Activated naive CD4-positive, alpha-beta T cell treated with anti-CD3 and anti-CD28 coated beads, Interleukin-2, amount 50 U/mL, for 72 hours (primary cell): ENCODE results near the gene GAPVD1. TPM values are rescaled to one million over a fixed set of nuclear protein-coding genes. Genes with fewer than 3 reads are reported as not detected.
A peak's percentile ranks its signal among the peaks of the same experiment; 100 is the strongest.
"Not testable (repeated sequence)": the region's sequence is repeated elsewhere in the genome, so short reads cannot be mapped to it uniquely, and the experiment has no call there.

ENCODE experiments used
- ATAC-seq, 2 donors: fragments of 150-1000 bp; cut with Tn5 transposase; 2 replicates each; pipeline ENCODE4 v1.10.0; 2021; ENCODE audit warnings: mild to moderate bottlenecking in 2 of 2, moderate library complexity in 2 of 2
- DNase-seq, 2 donors: peaks; one replicate each; pipeline ENCODE4 v3.0.0; 2021 to 2022; ENCODE audit warnings: low spot score in 2 of 2
- H3K27ac Mint-ChIP-seq, 2 donors: one replicate each; pipeline ENCODE4 v1.8.0; 2022; ENCODE audit warnings: mild to moderate bottlenecking in 2 of 2, mixed read lengths in 2 of 2
- H3K36me3 Mint-ChIP-seq, 2 donors: one replicate each; pipeline ENCODE4 v1.8.0; 2022; ENCODE audit warnings: mixed read lengths in 2 of 2
- H3K9me3 Mint-ChIP-seq, 2 donors: one replicate each; pipeline ENCODE4 v1.8.0; 2022; ENCODE audit warnings: mixed read lengths in 2 of 2
- total RNA-seq, 2 donors: library from RNA; stranded (reverse); gene quantifications; one replicate each; pipeline ENCODE4 v1.2.3, GENCODE V29; 2022

The GAPVD1 gene
- total RNA-seq, 2 donors from 2014 or later: 44.1 to 67.7 TPM

DNA sequence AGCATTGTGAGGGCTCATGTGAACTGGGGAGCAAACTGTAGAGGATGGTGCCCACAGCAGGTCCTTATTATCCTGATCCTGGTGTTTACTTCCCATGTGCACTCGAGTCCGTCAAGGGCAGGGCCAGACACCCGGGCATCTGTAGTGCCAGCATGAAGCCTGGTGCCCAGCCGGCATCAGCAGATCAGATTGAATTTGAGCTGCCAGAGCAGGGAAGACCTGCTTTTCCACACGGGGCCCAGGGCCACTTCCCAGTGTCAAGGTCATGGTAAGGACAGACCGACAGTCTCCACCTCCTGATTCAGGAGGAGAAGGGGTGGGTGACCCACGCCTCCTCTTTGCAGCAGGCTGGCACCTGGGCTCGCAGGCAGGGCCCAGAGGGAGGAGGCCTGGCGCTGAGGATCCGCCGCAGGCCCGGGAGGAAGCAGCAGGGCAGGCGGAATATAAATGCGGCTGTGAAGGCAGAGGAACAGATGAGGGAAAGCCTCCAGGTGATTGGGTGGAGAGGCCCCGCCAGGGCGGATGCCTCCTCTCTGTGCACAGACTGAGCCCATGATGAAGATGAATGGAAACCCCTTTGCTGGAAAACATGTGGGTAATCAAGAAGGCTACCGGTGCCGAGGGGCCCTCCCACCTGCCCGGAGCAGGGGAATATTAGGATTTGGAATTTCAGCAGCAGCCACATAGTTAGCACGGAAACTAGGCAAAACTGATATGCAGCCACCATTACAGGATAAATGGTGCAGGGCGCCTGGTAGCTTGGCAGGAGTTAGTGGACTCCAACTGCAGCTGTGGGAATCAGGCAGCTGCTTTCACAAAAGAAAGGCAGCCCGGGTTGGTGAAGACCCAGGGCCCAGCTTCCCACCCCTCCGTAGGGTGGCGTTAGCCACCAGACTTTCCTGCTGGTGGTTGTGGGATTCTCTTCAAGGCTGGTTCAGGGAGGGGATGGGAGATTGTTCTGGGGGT, 114.9 kb downstream of the GAPVD1 start:
- ATAC-seq: no peak

DNA sequence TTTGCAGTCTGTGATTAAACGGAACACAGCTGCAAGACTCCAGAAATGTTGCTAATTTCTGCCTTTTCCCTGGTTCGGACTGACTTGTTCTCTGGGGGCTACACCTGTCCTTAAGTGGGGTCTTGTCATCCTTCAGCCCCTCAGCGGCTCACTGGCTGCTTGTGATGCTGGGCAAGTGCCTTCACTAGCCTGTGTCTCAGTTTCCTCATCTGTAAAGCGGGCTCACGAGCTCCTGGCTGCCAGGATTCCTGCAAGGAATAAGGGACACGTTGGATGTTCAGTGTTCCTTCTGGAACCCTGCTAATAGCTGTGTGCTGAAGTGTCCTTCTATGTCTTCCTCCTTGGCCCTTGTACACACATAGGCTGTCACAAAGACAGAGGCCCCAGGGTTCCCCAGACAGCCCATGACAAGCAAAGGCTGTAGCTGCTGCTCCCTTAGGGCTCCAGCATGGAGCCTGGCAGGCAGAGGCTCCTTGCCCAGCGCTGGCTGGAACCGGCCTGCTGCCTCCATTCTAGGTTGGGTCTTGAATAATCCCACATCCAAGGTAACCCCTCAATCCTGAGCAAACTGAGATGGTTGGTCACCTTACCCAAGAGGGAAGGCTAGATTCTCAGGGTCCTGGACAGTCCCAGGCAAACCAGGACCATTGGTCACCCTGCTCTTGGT, 116.1 kb downstream of the GAPVD1 start:
- no peaks in the 10 kb centered on the region for H3K36me3 Mint-ChIP-seq
- DNase-seq (no peak), ATAC-seq (no peak)
- no peaks in the 10 kb centered on the region for H3K9me3 Mint-ChIP-seq
- H3K27ac Mint-ChIP-seq: no peak overlapping the region

More for the DNA sequence above, 114.9 kb downstream of the GAPVD1 start:
- no peak for DNase-seq
- Mint-ChIP-seq H3K36me3 (no peaks in the 10 kb centered on the region), H3K27ac (no peak overlapping the region), H3K9me3 (no peaks in the 10 kb centered on the region)

DNA sequence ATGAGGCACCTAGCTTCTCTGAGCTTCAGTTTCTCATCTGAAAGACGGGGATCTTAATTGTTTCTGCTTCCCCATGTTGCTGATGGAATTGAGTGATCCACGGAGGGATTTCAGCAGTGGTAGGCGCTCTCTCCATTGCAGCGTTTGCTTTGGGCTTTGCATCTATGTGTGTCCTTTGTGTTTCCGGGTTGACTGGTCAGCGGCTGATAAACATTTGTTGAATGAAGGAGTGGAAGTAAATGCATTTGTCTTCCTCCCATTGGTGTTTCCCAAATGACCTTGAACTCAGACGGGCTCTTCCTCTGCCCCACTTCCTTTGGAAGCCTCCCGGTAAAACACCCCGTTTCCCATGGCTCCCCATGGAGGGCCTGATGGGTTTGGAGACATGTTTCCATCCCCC, 117.2 kb downstream of the GAPVD1 start:
- H3K27ac Mint-ChIP-seq: no peak overlapping the region

DNA sequence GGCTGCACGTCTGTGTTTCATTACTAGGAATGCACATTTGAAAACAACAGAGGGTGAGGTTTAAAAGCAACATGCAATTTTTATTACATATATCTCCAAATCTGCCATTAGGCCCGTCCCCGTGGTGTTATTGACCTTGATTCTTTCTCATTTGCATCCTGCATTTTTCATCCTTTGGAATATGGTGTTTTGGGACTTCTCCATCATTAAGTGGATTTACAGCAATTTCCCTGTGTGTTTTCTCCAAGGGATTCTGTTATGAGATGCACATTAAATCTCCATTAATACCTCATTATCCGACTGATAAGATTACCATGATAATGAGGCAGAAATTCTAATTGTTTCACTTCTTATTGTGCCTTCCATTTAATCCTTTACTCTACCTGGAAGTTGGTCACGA, 117.6 kb downstream of the GAPVD1 start:
- no peaks in the 10 kb centered on the region for H3K36me3 Mint-ChIP-seq
- H3K9me3 Mint-ChIP-seq: no peaks in the 10 kb centered on the region
- ATAC-seq: no peak

More for the DNA sequence above, 117.2 kb downstream of the GAPVD1 start:
- H3K9me3 Mint-ChIP-seq: no peaks in the 10 kb centered on the region
- DNase-seq (no peak), ATAC-seq (no peak)
- no peaks in the 10 kb centered on the region for H3K36me3 Mint-ChIP-seq

DNA sequence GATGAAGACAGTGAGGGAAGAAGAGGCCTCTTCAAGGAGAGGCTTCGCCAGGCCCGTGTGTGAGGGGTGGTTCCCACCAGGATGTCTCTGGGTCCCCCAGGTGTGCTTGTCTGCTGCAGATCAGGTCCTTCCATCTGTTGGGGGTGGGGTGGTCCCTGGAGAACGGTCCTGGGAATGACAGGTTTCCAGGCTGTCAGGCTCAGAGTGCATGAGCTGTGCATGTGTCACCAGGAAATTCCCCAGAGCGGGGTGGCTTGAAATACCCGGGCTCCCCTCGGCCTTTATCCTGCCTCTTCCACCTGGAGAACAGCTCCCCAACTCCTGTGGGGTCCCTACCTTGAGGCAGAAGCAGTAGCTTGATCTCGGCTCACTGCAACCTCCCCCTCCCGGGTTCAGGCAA, 118.8 kb downstream of the GAPVD1 start:
- no peaks in the 10 kb centered on the region for H3K9me3 Mint-ChIP-seq
- ATAC-seq (no peak), DNase-seq (no peak)
- no peak overlapping the region for H3K27ac Mint-ChIP-seq
- H3K36me3 Mint-ChIP-seq: no peaks in the 10 kb centered on the region

More for the DNA sequence above, 117.6 kb downstream of the GAPVD1 start:
- DNase-seq: no peak
- H3K27ac Mint-ChIP-seq: no peak overlapping the region

DNA sequence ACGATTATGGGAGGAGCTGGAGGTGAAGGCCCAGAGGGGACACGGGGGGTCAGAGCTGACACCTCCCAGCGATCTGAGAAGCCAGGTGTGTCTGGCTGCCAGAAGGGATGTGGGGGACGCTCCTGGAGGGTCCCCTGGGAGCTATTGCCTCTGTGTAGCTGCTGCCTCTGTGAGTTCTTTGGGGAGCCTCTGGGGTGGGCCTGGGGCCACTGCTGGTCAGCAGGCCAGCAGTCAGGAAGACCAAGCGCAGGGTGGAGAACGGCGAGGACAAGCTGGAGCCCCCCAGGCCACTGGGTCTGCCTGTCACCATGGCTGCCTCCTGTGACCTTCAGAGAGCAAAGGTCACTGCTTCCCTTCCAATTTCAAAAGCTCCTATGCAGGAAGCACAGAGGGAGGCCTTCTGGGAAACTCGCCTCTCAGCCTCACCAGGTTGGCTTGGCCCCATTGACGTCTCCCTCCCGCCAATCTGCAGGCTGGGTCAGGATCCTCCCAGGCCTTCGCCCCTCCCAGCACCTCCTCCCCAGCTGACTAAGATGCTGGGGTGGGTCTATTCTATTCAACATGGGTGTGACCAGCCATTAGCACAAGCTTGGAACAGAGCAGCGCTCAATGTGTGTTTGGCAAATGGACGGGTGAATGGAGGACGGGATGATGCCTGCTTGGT, 126.4 kb downstream of the GAPVD1 start:
- DNase-seq (no peak), ATAC-seq (no peak)
- Mint-ChIP-seq H3K36me3 (no peaks in the 10 kb centered on the region), H3K27ac (peak overlapping the region; percentile 42 to 44), H3K9me3 (no peaks in the 10 kb centered on the region)

DNA sequence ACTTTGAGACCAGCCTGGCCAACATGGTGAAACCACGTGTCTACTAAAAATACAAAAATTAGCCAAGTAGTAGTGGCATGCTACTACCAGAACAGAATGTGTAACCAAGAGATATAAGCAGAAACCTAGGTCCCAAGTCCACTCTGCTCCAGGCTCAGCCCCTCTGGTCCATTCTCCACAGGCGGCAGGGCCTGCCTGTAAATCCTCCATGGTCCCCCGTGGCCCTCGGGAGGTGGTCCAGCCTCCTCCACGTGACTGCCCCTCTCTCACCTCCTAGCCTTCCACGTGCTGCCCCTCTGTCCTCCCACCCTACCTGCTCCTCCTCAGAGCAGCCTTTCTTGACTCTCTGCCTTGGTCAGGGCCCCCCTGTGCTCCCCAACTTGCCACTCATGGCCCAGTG, 127.4 kb downstream of the GAPVD1 start:
- no peak overlapping the region for H3K27ac Mint-ChIP-seq

DNA sequence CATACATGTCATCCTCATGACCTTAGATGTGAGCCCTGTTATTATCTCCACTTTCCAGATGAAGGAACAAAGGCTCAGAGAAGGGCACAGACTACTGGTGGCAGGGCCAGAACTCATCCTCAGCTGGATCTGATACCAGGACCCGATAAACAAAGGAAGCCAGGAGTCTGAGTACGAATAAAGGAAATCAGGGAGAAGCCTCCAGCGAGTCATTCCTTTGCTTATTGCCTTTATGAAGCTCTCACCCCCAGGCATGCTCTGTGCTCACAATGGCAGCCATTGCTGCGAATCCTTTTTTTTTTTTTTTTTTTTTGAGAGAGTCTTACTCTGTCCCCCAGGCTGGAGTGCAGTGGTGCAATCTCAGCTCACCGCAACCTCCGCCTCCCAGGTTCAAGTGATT, 130.1 kb downstream of the GAPVD1 start:
- peaks cover 0 to 4% of the 10 kb centered on the region in 2 donors for H3K9me3 Mint-ChIP-seq
- DNase-seq: no peak
- H3K36me3 Mint-ChIP-seq: no peaks in the 10 kb centered on the region
- no peak overlapping the region for H3K27ac Mint-ChIP-seq
- no peak for ATAC-seq

More for the DNA sequence above, 127.4 kb downstream of the GAPVD1 start:
- DNase-seq (no peak), ATAC-seq (no peak)
- H3K9me3 Mint-ChIP-seq: no peaks in the 10 kb centered on the region
- no peaks in the 10 kb centered on the region for H3K36me3 Mint-ChIP-seq

DNA sequence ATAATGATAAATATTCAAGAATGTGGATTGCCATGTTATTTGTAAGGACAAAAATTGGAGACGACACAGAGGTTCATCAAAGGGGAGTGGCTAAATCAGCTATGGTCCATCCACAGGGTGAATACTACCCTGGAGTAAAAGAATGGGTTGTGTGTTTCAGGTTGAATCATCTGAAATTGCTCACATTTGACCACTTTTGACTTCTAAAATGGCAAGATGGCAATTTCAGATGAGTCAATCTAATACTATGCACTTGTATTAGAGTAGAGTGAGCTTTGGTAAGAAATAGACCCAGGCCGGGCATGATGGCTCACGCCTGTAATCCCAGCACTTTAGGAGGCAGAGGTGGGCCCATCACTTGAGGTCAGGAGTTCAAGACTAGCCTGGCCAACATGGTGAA, 131.8 kb downstream of the GAPVD1 start:
- peak; percentile 55 to 88 for ATAC-seq
- DNase-seq: no peak
- no peaks in the 10 kb centered on the region for H3K36me3 Mint-ChIP-seq
- H3K27ac Mint-ChIP-seq: no peak overlapping the region
- H3K9me3 Mint-ChIP-seq: peaks cover 0 to 4% of the 10 kb centered on the region in 2 donors

DNA sequence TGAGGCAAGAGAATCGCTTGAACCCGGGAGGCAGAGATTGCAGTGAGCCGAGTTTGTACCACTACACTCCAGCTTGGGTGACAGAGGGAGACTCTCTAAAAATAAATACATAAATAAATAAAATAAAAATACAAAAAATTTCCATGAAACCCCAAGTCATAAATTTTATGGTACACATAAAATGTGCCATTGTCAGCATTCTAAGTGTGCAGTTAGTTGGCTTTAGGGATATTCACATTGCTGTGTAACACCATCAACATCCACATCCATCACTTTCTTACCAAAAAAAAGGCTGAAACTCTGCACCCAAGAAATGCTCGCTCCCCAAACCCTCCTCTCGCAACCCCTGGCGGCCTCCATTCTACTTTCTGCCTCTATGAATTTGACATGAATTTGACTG, 135.2 kb downstream of the GAPVD1 start:
- no peak for ATAC-seq
- DNase-seq: no peak
- Mint-ChIP-seq H3K27ac (no peak overlapping the region), H3K36me3 (no peaks in the 10 kb centered on the region), H3K9me3 (peaks cover 0 to 4% of the 10 kb centered on the region in 2 donors)

DNA sequence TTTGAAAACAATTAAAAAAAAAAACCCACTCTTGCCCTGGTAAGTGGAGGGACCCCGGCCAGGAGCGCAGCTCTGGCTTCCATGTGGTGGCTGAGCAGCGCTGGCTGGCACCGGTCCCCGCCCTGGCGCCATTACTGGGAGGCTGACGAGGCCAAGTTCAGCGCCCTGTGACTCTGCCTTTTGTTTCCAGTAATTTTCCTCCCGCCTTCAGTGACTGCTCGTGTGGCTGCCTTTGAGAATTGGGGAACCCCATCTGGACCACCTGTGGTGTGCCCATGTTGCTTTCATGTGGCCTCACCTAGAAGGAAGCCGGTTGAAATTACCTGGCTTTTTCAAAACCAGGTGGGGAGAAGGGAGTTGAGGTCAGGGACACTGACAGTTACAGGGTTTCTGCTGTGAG, 136.1 kb downstream of the GAPVD1 start:
- Mint-ChIP-seq H3K9me3 (peaks cover 0 to 4% of the 10 kb centered on the region in 2 donors), H3K27ac (peak overlapping the region in 1 of 2 donors; percentile 65), H3K36me3 (no peaks in the 10 kb centered on the region)
- ATAC-seq (no peak), DNase-seq (no peak)

DNA sequence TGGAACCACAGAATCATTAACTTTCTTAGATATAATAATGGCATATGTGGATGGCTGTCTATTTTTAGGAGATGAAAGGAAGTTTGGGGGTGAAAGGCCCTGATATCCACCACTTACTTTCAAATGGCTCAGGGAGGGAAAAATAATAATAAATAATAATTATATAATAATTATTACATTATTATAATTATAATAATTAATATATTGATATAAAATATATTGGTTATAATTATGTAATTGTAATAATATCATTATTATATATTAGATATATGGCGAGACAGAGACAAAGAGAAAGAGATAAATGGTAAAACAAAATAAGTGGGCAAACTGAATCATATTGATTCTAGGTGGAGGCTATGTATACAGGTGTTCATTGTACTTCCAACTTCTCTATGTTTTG, 136.6 kb downstream of the GAPVD1 start:
- DNase-seq: no peak
- Mint-ChIP-seq H3K27ac (no peak overlapping the region), H3K36me3 (no peaks in the 10 kb centered on the region), H3K9me3 (peaks cover 0 to 4% of the 10 kb centered on the region in 2 donors)
- no peak for ATAC-seq

DNA sequence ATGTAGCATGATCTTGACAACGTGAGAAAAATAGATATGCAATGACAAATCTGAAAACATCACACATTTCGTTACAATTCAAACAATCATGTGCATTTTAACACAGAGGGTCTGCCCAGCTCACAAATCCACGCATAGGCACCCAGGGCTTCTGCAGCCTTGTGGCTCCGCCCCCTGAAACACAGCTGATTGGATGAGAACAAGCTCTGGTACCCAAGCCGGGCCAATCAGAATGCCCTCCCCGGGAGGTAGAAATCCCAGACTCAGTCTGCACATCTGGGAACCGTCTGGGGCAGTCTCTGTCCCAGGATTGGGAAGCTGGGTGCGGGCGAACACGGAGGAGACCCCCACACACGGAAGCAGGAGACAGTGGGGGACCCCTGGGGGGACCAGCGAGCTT, 137.5 kb downstream of the GAPVD1 start:
- DNase-seq (no peak), ATAC-seq (no peak)
- Mint-ChIP-seq H3K27ac (no peak overlapping the region), H3K36me3 (no peaks in the 10 kb centered on the region), H3K9me3 (peaks cover 0 to 4% of the 10 kb centered on the region in 2 donors)

DNA sequence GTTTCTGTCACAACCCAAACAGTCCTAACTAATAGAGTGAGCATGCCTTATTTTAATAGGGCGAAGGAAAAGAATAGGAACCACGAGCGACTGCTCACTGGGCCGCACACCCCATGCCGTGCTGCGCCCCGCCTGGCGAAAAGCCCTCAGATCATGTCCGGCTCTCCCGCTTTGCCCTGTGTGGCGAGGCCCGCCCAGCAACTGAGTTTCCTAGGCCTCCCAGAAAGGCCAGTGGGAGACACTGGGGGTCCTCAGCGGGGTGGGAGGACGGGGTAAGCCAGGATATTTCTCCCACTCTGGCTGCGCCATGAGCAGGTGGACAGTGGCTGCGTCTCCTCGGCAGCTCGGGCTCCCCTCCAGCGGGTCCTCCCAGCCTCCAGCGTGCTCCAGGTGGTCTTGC, 138.0 kb downstream of the GAPVD1 start:
- Mint-ChIP-seq H3K27ac (no peak overlapping the region), H3K9me3 (peaks cover 0 to 4% of the 10 kb centered on the region in 2 donors)

DNA sequence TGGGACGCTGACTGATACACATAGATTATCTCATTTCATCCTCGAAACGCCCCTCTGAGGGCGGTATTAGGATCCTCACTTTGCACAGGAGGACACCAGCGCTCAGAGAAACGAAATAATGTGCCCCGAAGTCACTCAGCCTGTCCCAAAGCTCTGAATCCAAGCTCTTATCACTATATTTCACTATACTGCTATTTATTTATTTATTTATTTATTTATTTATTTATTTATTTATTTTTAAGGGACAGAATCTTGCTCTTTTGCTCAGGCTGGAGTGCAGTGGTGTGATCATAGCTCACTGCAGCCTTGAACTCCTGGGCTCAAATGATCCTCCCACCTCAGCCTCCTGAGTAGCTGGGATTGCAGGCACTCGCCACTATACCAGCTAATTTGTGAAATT, 138.6 kb downstream of the GAPVD1 start:
- H3K36me3 Mint-ChIP-seq, DNase-seq, H3K9me3 Mint-ChIP-seq, ATAC-seq, H3K27ac Mint-ChIP-seq: not testable (repeated sequence)

More for the DNA sequence above, 138.0 kb downstream of the GAPVD1 start:
- no peaks in the 10 kb centered on the region for H3K36me3 Mint-ChIP-seq
- ATAC-seq: no peak
- DNase-seq: no peak

DNA sequence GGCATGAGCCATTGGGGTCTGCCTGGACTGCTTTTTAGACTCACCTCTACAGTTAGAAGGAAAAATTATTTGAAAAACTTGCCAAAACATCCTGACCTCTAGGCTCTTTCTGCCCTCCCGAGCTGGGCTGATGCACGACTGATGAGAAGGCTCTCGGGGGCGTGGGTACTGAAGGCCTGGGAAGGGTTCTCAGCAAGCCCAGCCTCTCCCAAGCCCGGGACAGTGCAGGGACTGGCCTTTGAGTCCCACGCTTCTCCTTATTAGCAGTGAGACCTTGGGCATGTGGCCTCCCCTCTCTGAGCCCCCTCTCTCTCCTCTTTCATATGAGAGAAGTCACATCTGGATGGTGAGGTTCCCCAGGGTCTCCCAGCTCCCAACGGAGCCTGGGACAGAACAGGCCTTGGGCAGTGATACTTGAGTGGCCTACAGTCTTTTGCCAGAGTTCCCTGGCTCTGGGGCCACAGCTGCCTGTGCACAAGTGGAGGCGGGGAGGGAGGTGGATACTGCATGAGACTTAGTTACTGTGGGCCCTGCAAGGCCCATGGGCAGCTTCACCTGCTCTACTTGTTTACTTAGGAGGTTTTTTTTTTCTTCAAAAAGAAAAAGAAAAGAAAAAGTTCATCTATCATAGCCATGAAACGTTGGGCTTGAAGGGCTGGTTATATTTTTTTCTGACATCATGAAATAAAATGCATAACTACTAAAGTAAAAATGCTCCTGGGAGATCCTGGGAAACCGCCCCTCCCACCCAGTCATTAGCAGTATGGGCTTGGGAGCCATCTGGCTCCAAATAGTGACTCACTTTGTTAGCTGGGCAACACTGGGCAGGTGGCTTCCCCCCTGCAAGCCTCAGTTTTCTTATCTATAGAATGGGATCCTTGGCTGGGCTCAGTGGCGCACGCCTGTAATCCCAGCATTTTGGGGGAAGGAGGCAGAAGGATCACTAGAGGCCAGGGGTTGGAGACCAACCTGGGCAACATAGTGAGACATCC, 139.4 kb downstream of the GAPVD1 start:
- Mint-ChIP-seq H3K36me3 (no peaks in the 10 kb centered on the region), H3K9me3 (no peaks in the 10 kb centered on the region), H3K27ac (no peak overlapping the region)
- no peak for ATAC-seq
- DNase-seq: no peak
